OCI-LY1 (cell line): ENCODE results near the gene GRIP1.

Experiments used
- CTCF ChIP-seq: fragments of 200-600 bp; sonication (generic), shearing (Covaris generic); IDR thresholded peaks from 2 replicates; pipeline ENCODE4 v1.5.1; 2017; ENCODE audit warnings: mild to moderate bottlenecking, antibody characterized with exemption, low read length, moderate library complexity, mixed read lengths
- EZH2 ChIP-seq: fragments of 200-600 bp; sonication (generic), shearing (Covaris generic); IDR thresholded peaks from 2 replicates; pipeline ENCODE4 v1.8.0; 2017; ENCODE audit warnings: borderline replicate concordance, mixed run types, mild to moderate bottlenecking, antibody characterized with exemption, low read length, moderate library complexity, mixed read lengths

DNA sequence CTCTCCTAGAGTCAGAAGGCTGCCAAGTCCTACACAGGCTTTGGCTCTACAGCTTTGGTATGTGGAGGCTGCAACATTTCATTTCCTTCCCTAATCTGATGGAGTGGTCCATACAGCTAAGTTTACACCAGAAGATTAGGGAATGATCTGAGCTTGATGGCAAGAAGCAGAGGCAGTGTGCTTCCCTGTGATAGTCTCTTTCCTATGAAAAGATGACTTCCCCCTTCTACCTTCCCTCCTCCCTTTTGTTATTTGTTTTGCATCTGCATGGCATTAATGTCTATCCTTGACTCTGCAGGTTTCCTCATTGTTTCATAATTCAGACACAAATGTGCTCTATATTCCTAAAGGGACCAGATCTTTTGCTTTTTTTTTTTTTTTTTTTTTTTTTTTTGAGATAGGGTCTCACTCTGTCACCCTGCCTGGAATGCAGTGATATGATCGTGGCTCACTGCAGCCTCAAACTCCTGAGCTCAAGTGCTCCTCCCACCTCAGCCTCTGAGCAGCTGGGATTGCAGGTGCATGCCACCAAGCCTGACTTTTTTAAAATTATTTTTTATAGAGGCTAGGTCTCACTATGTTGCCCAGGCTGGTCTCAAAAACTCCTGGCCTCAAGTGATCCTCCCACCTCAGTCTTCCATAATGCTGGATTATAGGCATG lies 76.3 kb downstream of the GRIP1 start:
- TF ChIP-seq CTCF (no peak), EZH2 (no peak)
